GM23338 (cell line): ENCODE results near the gene GRIN2B. TPM values are rescaled to one million over a fixed set of nuclear protein-coding genes. Genes with fewer than 3 reads are reported as not detected.
A peak's percentile ranks its signal among the peaks of the same experiment; 100 is the strongest.

ENCODE experiments used
- ATAC-seq: fragments of 200-7000 bp; cut with Tn5 transposase; 3 replicates; pipeline ENCODE4 v1.9.1; 2020
- DNase-seq: peaks from one replicate; pipeline ENCODE4 v3.0.0-alpha.2; 2015; ENCODE audit warnings: low spot score
- H2AFZ ChIP-seq: fragments of 200-600 bp; sonication (generic); 2 replicates; pipeline ENCODE4 v1.8.0; 2016; ENCODE audit warnings: antibody characterized with exemption, mild to moderate bottlenecking, moderate library complexity
- H3F3A ChIP-seq: fragments of 200-600 bp; sonication (generic); replicated peaks from 2 replicates; pipeline ENCODE4 v1.8.0; 2017; ENCODE audit warnings: antibody characterized with exemption, mixed run types, low read depth
- H3K27ac ChIP-seq: fragments of 200-600 bp; sonication (generic); 2 replicates; pipeline ENCODE4 v1.6.1; 2016; ENCODE audit warnings: low read depth
- H3K27me3 ChIP-seq: fragments of 200-600 bp; sonication (generic); 2 replicates; pipeline ENCODE4 v1.8.0; 2016; ENCODE audit warnings: mild to moderate bottlenecking, mixed run types, moderate library complexity; ENCODE audit not compliant: insufficient read depth
- H3K36me3 ChIP-seq: fragments of 200-600 bp; sonication (generic); 2 replicates; pipeline ENCODE4 v1.8.0; 2016; ENCODE audit warnings: mild to moderate bottlenecking; ENCODE audit not compliant: insufficient read depth
- H3K4me1 ChIP-seq: fragments of 200-600 bp; sonication (generic); 2 replicates; pipeline ENCODE4 v1.8.0; 2016; ENCODE audit warnings: mild to moderate bottlenecking, moderate library complexity; ENCODE audit not compliant: insufficient read depth
- H3K4me2 ChIP-seq: fragments of 200-600 bp; sonication (generic); 2 replicates; pipeline ENCODE4 v1.7.1; 2017; ENCODE audit warnings: mixed run types
- H3K4me3 ChIP-seq: fragments of 200-600 bp; sonication (generic); 2 replicates; pipeline ENCODE4 v1.6.1; 2016; ENCODE audit warnings: mixed run types
- H3K79me2 ChIP-seq: fragments of 200-600 bp; sonication (generic); replicated peaks from 2 replicates; pipeline ENCODE4 v1.8.0; 2017; ENCODE audit warnings: mild to moderate bottlenecking; ENCODE audit not compliant: insufficient read depth
- H3K9me2 ChIP-seq: fragments of 200-600 bp; sonication (generic); 2 replicates; pipeline ENCODE4 v1.8.0; 2017; ENCODE audit not compliant: insufficient read depth
- H4K20me1 ChIP-seq: fragments of 200-600 bp; sonication (generic); replicated peaks from 2 replicates; pipeline ENCODE4 v1.8.0; 2017; ENCODE audit warnings: mild to moderate bottlenecking; ENCODE audit not compliant: insufficient read depth
- H3K27ac Mint-ChIP-seq: 2 replicates; pipeline ENCODE4 v1.8.0; 2020; ENCODE audit warnings: inconsistent platforms, mild to moderate bottlenecking, moderate library complexity, mixed read lengths
- H3K27me3 Mint-ChIP-seq: 3 replicates; pipeline ENCODE4 v1.8.0; 2022; ENCODE audit warnings: low read depth, mild to moderate bottlenecking, moderate library complexity, mixed read lengths, inconsistent platforms; ENCODE audit not compliant: insufficient read depth, poor library complexity
- H3K36me3 Mint-ChIP-seq: 3 replicates; pipeline ENCODE4 v1.8.0; 2021; ENCODE audit warnings: low read depth, mild to moderate bottlenecking, inconsistent platforms, moderate library complexity, mixed read lengths
- H3K4me1 Mint-ChIP-seq: 3 replicates; pipeline ENCODE4 v1.8.0; 2020; ENCODE audit warnings: mild to moderate bottlenecking, inconsistent platforms, mixed read lengths
- H3K4me3 Mint-ChIP-seq: 3 replicates; pipeline ENCODE4 v1.8.0; 2021; ENCODE audit warnings: moderate library complexity, mild to moderate bottlenecking, inconsistent platforms, mixed read lengths
- H3K9me3 Mint-ChIP-seq: 3 replicates; pipeline ENCODE4 v1.8.0; 2020; ENCODE audit warnings: moderate library complexity, mild to moderate bottlenecking, inconsistent platforms, mixed read lengths
- CREB1 ChIP-seq: fragments of 250-450 bp; sonication (Bioruptor Pico); IDR thresholded peaks from 2 replicates; pipeline ENCODE4 v1.5.0; 2020; ENCODE audit warnings: low read depth, mild to moderate bottlenecking, moderate library complexity
- ETS1 ChIP-seq: IDR thresholded peaks from 2 replicates; pipeline ENCODE4 v1.6.1; 2016; ENCODE audit warnings: antibody characterized with exemption
- EZH2 ChIP-seq: fragments of 200-600 bp; sonication (generic); IDR thresholded peaks from one replicate; pipeline ENCODE4 v1.8.0; 2017; ENCODE audit warnings: antibody characterized with exemption, mild to moderate bottlenecking, low read depth; ENCODE audit not compliant: unreplicated experiment
- EZH2phosphoT487 ChIP-seq: fragments of 200-600 bp; sonication (generic); IDR thresholded peaks from one replicate; pipeline ENCODE4 v1.8.1; 2018; ENCODE audit warnings: antibody characterized with exemption; ENCODE audit not compliant: unreplicated experiment
- JUNB ChIP-seq: IDR thresholded peaks from one replicate; pipeline ENCODE4 v1.6.1; 2016; ENCODE audit warnings: antibody characterized with exemption; ENCODE audit not compliant: unreplicated experiment
- NANOG ChIP-seq: IDR thresholded peaks from 2 replicates; pipeline ENCODE4 v1.6.1; 2016; ENCODE audit warnings: antibody characterized with exemption, borderline replicate concordance
- POLR2AphosphoS5 ChIP-seq: IDR thresholded peaks from 2 replicates; pipeline ENCODE4 v1.6.1; 2016; ENCODE audit warnings: antibody characterized with exemption, low read depth
- STAT1 ChIP-seq: IDR thresholded peaks from one replicate; pipeline ENCODE4 v1.6.1; 2016; ENCODE audit warnings: antibody characterized with exemption; ENCODE audit not compliant: unreplicated experiment
- ZNF114 ChIP-seq: fragments of 250-450 bp; sonication (Bioruptor Pico); IDR thresholded peaks from 2 replicates; pipeline ENCODE4 v1.5.0; 2020; ENCODE audit warnings: mild to moderate bottlenecking, moderate library complexity
- ZNF331 ChIP-seq: fragments of 250-450 bp; sonication (Bioruptor Pico); IDR thresholded peaks from 2 replicates; pipeline ENCODE4 v1.5.0; 2020; ENCODE audit warnings: low read depth, mild to moderate bottlenecking, moderate library complexity
- ZNF462 ChIP-seq: fragments of 250-450 bp; sonication (Bioruptor Pico); IDR thresholded peaks from 2 replicates; pipeline ENCODE4 v1.5.0; 2020; ENCODE audit warnings: mild to moderate bottlenecking, moderate library complexity
- polyA plus RNA-seq: library from polyadenylated mRNA; unstranded; fragments of >200 nt; fragmentation: Nextera tagmentation; extraction: Ambion mirVana; gene quantifications from 2 replicates; pipeline ENCODE4 v1.2.1, GENCODE V29; 2016
- total RNA-seq: library from RNA; depleted of rRNA; stranded (reverse); fragments of >200 nt; shearing (Covaris generic); gene quantifications from 2 replicates; pipeline ENCODE4 v1.2.3, GENCODE V29; 2014
- TF ChIP-seq, protein P1 (sequence below): IDR thresholded peaks from one replicate; pipeline ENCODE4 v1.6.1; 2018; ENCODE audit warnings: antibody characterized with exemption; ENCODE audit not compliant: unreplicated experiment
- TF ChIP-seq, protein P2 (sequence below), 2 experiments: fragments of 200-600 bp in 1 of 2; sonication (generic) in 1 of 2; conservative IDR thresholded peaks; 2 replicates each; pipeline versions ENCODE4 v1.5.1 to v1.6.1; 2016 to 2017; ENCODE audit warnings: antibody characterized with exemption in 2 of 2, low read depth in 2 of 2, mild to moderate bottlenecking in 2 of 2, moderate library complexity in 1 of 2

The GRIN2B gene
- total and polyA plus RNA-seq, 2 experiments from 2014 or later, result 0.31 to 3.0 TPM

DNA sequence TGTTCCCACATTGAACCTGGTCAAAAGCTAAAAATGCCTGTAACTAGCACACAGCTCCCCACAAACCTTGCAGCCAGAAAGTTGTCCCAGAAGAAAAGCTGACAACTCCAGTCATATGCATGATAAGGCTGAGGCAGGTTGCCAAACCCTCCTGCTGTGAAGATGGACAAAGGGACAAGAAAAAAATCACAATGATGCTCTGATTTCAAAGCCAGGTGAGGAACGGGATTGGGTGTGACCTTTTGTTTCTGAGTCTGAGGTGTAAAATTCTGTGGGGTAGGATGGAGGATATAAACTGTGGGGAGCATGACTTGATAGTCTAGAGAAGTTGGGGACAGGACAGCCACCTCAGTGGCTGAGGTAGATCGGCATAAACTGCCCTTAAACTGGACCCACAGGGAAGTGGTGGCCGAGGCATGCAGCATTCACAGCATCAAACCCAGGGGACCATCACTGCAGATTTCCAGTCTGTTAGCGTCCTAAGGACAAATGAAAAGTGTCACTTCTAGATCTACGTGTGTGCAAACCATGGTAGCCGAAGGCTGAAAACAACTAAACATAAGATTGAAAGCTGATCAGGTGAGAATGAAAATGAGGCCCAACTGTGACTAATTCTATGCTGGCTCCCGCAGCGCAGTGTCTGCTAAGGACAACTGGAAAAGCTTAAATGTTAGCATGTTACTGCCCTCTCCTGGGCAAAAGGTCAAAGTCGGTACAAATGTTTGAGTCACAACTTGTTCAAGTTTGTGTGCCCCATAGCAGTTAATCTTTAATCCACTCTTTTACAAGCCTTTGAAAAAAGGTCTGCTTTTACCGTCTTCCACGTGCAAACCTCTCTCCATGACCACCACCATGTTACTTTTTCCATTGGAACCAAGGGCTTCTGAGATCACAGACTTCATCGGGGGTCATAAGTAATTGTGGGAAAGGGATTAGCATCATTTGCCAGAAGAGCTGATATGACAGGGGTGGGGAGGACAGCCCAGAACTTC lies 39.8 kb downstream of the GRIN2B start:
- peaks cover 32% of the 10 kb centered on the region for H3K4me1 Mint-ChIP-seq
- Histone ChIP-seq H3K4me3 (peak overlapping the region; percentile 35), H3K4me2 (peak overlapping the region; percentile 64)

More for the DNA sequence above, 39.8 kb downstream of the GRIN2B start:
- H3K27me3 ChIP-seq, result no peaks in the 10 kb centered on the region
- H3K79me2 ChIP-seq, result no peaks in the 10 kb centered on the region
- Mint-ChIP-seq H3K36me3 (peaks cover 5% of the 10 kb centered on the region), H3K27ac (peak overlapping the region; percentile 11), H3K4me3 (peak overlapping the region; percentile 46), H3K9me3 (peaks cover 13% of the 10 kb centered on the region; the same call in 2 of the 3 replicates), H3K27me3 (no peaks in the 10 kb centered on the region)
- TF ChIP-seq NANOG (no peak), POLR2AphosphoS5 (no peak), CREB1 (CRISPR knock-in tag) (0 out of 2 replicates have a peak, but pooled peaks have one; percentile 40), EZH2 (no peak), ZNF462 (CRISPR knock-in tag) (0 out of 2 replicates have a peak, but pooled peaks have one; percentile 33), STAT1 (no peak), ZNF331 (no peak), EZH2phosphoT487 (no peak), JUNB (no peak), ETS1 (no peak), ZNF114 (CRISPR knock-in tag) (0 out of 2 replicates have a peak, but pooled peaks have one; percentile 8)
- TF ChIP-seq, protein P1, sequence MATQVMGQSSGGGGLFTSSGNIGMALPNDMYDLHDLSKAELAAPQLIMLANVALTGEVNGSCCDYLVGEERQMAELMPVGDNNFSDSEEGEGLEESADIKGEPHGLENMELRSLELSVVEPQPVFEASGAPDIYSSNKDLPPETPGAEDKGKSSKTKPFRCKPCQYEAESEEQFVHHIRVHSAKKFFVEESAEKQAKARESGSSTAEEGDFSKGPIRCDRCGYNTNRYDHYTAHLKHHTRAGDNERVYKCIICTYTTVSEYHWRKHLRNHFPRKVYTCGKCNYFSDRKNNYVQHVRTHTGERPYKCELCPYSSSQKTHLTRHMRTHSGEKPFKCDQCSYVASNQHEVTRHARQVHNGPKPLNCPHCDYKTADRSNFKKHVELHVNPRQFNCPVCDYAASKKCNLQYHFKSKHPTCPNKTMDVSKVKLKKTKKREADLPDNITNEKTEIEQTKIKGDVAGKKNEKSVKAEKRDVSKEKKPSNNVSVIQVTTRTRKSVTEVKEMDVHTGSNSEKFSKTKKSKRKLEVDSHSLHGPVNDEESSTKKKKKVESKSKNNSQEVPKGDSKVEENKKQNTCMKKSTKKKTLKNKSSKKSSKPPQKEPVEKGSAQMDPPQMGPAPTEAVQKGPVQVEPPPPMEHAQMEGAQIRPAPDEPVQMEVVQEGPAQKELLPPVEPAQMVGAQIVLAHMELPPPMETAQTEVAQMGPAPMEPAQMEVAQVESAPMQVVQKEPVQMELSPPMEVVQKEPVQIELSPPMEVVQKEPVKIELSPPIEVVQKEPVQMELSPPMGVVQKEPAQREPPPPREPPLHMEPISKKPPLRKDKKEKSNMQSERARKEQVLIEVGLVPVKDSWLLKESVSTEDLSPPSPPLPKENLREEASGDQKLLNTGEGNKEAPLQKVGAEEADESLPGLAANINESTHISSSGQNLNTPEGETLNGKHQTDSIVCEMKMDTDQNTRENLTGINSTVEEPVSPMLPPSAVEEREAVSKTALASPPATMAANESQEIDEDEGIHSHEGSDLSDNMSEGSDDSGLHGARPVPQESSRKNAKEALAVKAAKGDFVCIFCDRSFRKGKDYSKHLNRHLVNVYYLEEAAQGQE, result no peak
- TF ChIP-seq, protein P2, sequence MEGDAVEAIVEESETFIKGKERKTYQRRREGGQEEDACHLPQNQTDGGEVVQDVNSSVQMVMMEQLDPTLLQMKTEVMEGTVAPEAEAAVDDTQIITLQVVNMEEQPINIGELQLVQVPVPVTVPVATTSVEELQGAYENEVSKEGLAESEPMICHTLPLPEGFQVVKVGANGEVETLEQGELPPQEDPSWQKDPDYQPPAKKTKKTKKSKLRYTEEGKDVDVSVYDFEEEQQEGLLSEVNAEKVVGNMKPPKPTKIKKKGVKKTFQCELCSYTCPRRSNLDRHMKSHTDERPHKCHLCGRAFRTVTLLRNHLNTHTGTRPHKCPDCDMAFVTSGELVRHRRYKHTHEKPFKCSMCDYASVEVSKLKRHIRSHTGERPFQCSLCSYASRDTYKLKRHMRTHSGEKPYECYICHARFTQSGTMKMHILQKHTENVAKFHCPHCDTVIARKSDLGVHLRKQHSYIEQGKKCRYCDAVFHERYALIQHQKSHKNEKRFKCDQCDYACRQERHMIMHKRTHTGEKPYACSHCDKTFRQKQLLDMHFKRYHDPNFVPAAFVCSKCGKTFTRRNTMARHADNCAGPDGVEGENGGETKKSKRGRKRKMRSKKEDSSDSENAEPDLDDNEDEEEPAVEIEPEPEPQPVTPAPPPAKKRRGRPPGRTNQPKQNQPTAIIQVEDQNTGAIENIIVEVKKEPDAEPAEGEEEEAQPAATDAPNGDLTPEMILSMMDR (conservative IDR thresholded peaks at IDR 0.05; ENCODE audit: low read depth in 2 of 2), result peak; percentile 74 to 81
- DNase-seq, result peak; percentile 91
- peak; percentile 82 for ATAC-seq
- H3K4me1 ChIP-seq, result peaks cover 31% of the 10 kb centered on the region
- H3K9me2 ChIP-seq, result no peaks in the 10 kb centered on the region
- H2AFZ ChIP-seq, result no peak overlapping the region
- no peaks in the 10 kb centered on the region for H3F3A ChIP-seq
- H3K27ac ChIP-seq, result no peak overlapping the region
- no peaks in the 10 kb centered on the region for H4K20me1 ChIP-seq
- H3K36me3 ChIP-seq, result 0 out of 2 replicates have a peak, but pooled peaks cover 5% of the 10 kb centered on the region
